Hematopoietic multipotent progenitor cell treated with erythropoietin and hydrocortisone succinate and interleukin-3 and kit ligand, for 4 days (in vitro differentiated cells): Measurements from ENCODE around the gene C2orf81.
A peak's percentile ranks its signal among the peaks of the same experiment; 100 is the strongest.
"Not testable (repeated sequence)": the region's sequence is repeated elsewhere in the genome, so short reads cannot be mapped to it uniquely, and the experiment has no call there.

Source experiments
- DNase-seq: peaks from one replicate; pipeline ENCODE4 v3.0.0-alpha.2; 2015

C2orf81 gene

DNA sequence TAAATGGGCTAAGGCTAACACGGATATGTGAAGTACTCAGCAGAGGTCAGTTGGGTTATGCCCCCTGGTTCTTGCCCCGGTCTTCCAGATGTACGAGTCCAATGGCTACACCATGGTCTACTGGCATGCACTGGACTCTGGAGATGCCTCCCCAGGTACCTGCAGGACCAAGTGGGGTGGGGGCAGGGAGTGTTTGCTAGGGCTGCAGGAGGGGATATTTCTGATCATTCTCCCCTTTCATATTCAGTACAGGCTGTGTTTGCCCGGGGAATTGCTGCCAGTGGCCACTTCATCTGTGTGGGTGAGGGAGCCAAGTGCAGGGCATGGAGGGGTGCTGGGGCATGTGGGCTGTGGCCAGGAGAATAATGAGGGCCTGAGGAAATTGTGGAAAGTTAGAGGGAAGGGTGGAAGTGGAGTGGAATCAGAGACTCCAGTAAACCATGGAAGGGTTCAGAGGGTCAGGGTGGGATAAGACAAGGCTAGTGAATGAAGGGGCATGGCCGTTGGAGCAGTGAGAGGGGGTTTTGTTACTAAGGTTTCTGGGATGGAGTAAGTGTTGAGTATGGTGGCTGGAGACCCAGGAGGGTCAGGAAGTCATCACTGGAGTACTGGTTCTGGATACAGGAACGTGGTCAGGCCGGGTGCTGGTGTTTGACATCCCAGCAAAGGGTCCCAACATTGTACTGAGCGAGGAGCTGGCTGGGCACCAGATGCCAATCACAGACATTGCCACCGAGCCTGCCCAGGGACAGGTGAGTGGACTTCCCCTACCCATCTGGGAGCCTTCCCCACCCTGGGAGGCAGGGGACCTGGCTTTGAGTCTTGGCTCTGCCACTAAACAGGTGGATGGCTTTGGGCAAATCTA, 2.0 kb upstream of the C2orf81 start:
- no peak for DNase-seq

DNA sequence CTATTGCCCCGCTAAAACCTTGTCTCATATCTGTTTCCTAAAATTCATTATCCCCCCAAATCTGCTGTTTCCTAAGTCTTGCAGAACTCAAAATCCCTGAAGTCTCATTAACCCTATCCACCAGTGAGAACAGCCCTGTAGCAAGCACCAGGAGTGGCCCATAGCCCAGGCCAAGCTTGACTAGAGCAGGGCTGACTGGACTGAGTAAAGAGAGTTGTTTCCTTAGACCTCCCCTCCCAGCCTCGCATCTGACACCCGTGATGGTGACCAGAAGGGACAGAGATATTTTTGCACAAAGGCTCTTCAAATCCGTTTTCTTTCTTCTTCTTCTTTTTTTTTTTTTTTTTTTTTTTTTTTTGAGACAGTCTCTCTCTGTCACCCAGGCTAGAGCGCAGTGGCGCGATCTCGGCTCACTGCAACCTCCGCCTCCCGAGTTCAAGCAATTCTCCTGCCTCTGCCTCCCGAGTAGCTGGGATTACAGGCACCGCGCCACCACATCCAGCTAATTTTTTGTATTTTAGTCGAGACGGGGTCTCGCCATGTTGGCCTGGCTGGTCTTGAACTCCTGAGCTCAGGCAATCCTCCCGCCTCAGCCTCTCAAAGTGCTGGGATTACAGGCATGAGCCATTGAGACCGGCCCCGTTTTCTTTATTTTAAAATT, 846 bp downstream of the C2orf81 start:
- DNase-seq = not testable (repeated sequence)

- no peak for DNase-seq
Measured at GRCh38 chr2:74420006-74420405, 1.4 kb downstream of the C2orf81 start.

DNA sequence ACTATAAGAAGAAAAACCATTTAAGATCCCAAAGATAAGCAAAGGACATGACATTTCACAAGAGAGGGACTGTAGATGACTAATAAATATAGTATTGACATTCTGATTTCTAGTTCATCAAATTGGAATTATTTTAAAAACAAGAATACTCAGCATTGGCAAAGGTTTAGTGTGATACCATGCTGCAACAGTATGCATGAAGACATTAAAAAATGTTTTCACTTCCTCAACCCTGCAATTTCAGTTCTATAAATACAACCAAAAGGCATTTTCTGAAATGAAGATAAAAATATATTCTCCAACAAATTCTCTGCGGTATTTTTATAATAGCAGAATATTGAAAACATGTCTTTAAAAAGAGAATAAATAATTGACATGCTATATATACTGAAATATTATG, 2.1 kb downstream of the C2orf81 start:
- no peak for DNase-seq

- no peak for DNase-seq
Measured at GRCh38 chr2:74418312-74418711, 3.1 kb downstream of the C2orf81 start.

DNA sequence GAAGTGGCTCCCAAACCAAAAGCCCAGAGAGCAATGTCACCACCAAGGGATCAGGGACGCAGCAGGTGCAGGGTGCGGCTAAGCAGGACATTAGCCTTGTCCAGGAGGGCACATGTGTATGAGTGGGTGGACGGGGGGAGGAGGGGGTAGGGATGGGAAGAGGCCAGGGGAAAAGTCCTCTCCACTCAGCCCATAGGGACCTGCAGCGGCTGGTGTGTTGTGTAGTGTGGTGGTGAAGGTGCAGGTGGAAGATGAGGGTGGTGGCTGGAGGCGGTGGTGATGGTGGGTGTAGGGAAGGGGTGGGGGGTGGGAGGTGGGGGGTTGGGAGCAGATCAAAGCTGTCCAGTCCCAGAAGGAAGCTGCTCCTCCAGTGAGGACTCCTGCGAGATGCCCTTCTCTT, 3.7 kb downstream of the C2orf81 start:
- DNase-seq = no peak

- DNase-seq = no peak
Measured at GRCh38 chr2:74417197-74417596, 4.2 kb downstream of the C2orf81 start.

DNA sequence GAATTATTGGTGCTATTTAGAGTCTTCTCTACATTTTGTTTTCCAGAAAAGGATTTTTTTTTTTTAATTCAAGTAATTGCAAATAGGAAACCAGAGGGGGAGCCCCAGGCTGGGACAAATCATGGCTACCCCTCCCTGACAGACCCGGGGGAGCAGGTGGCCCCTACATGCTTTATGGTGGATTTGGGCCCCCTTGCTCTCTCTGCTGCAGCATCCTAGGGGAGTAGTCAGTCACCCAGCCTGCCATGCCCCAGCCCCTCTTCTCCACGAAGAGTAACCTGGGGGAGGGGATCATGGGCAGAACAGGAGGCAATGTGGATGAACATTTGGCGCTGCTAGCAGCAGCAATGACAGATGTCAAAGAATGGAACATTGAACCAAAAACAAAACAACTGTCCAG, 4.6 kb downstream of the C2orf81 start:
- DNase-seq = peak; percentile 32

DNA sequence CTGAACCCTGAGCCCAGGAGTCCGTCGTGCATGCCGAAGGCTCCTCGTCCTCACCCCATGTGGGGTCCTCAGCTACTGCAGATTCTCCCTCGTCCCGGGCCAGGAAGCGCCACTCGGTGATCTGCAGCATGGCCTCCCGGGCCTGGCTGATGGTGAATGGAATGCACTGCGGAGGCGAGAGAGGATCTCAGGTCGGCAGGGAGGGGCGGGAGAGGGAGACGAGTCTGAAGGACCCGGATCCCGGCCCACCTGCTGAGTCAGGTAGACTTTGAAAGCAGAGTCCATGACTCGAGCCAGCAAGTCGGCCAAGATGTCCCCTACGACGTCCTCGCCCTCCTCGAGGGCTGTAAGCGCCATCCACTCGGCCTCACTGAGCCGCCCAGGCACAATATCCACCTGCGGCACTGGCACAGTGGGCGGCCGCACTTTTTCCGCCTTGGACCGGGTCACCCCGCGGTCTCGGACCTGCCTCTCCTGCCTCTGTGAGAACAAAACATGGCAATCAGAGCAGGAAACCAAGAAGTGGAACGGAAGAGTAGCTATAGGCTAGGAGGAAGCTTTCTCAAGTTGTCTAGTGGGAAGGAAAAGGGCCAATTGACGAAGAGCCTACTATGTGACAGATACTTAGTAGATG, 5.5 kb downstream of the C2orf81 start:
- no peak for DNase-seq

GRCh38 chr2:74414881-74415761, 6.3 kb downstream of the C2orf81 start:
- DNase-seq = peak; percentile 50

DNA sequence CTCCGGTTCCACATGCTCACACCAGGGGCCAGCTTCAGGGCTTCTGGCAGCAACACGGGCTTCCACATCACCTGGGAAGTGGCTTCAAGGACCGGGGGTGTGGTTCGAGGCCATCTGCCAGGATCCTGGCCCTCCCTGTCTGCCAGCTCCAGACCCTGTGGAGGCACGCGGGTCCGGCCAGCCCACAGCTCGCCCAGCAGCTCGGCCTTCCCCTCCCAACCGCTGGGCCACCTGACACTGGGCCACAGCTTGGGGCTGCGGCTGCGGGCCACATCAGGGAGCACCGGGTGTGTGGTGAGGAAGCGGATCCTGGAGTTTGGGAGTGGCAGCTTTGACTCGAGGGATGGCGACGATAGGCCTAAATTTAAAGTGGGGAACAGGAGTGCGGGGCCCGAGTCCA, 7.0 kb downstream of the C2orf81 start:
- no peak for DNase-seq

DNA sequence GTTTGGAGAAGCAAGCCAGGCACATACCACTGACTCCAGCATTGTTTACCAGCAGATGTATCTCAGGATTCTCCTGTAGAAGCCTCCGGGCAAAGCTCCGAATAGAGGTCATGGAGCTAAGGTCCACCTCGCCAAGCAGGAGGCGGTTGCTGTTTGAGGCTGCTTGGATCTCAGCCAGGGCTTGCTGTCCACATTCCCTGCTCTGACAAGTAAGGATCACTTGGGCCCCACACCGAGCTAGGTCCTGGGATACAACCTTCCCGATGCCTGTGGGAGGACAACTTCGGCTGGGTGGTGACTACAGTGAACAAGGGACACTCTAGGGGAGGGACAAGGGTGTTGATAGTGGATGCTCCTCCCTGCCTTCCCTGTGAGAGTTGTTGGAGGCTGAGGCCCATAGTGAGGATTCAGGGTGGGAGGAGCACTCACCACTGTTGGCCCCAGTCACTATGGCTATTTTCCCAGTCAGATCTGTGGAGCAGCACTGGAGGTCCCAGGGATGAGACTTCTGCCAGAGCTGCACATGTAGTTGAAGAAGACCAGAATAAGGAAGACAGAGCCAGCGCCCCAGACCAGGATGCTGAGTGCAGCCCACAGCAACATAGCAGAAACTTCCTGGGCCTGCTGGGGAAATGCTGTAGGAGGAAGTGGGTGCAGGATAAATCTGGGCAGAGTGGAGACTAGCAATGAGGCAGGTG, 8.3 kb downstream of the C2orf81 start:
- no peak for DNase-seq

DNA sequence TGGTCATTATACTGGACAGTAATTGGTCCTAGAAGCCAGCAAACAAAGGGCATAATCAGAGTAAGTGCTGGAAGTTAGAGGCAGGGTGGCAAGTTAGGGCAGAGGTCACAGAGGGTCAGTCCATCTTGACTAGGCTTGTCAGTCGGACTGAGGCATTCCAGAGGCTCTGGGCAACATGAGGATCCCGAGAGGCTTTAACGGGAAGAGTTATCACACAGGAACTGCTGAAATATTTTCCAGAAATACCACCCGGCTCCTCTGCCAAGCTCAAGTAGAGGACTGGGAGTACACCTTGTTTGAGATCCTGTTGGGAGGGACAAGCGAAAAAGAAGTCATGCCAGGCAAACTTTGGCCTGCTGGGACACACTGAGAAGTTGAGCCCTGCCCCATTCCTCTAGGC, 13.7 kb downstream of the C2orf81 start:
- no peak for DNase-seq

DNA sequence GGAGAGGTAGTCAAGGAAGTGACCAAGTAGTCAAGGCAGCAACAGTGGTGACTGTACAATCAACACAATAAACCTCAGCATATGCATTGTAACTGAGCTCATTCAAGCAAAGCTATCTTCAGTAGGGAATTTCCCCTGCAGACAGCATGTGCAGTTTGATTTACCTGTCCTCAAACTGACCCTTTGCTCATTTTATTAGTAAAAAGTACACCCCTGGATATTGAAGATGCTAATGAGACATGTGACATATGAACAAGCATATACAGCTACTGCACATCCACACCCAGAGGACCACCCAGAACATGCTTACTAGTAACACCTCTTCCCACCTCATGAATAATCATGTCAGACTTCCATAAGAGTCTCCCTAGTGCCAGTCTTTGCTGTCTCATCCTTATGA, 15.4 kb downstream of the C2orf81 start:
- no peak for DNase-seq

DNA sequence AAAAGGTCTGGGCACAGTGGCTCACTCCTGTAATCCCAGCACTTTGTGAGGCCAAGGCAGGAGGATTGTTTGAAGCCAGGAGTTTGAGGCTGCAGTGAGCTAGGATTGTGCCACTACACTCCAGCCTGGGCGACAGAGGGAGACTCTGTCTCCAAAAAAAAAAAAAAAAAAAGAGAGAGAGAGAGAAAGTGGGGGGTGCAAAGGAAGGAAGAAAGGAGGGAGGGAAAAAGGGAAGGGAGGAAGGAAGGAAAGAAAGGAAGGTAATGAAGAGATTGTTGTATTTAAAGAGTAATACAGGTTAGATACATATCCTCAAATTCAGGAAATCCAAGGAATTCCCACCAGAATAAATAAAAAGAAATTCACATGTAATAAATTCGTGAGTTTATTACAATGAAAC, 19.5 kb downstream of the C2orf81 start:
- no peak for DNase-seq

- DNase-seq = peak; percentile 78
Measured at GRCh38 chr2:74399785-74400184, 21.6 kb downstream of the C2orf81 start.

DNA sequence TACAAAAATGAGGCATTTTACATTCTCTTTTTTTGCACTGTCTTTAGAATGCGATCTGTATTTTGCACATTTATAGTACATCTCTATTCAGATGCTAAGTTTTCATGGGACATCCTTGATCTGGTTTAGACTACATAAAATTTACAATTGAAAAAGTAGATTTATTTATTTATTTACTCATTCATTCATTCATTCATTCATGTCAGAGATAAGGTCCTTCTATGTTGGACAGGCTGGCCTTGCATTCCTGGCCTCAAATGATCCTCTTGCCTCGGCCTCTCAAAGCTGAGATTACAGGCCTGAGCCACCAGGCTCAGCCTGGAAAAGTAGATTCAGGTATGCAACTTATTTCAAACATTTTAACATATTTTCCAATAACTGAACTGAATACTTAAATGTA, 25.3 kb downstream of the C2orf81 start:
- no peak for DNase-seq

DNA sequence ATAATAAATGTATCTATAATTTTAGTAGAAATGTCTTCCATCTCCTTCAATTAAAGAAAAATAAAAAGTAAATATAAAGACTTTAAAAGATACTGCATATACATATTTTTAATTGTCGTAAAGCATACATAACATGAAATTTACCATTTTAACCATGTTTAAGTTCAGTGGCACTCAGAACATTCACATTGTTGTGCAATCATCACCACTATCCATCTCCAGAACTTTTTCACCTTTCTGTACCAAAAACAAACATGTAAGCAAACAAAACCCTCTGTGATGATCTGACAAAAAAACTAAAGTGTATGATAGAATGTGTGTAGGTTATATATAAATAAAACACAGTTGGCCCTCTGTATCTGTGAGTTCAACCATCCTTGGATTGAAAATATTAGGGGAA, 27.9 kb downstream of the C2orf81 start:
- no peak for DNase-seq

- DNase-seq = no peak
Measured at GRCh38 chr2:74392449-74392743, 29.0 kb downstream of the C2orf81 start.

GRCh38 chr2:74391580-74392448, 29.6 kb downstream of the C2orf81 start:
- DNase-seq = peak; percentile 97

- peak; percentile 44 for DNase-seq
Measured at GRCh38 chr2:74391209-74391579, 30.2 kb downstream of the C2orf81 start.

GRCh38 chr2:74390606-74391005, 30.8 kb downstream of the C2orf81 start:
- no peak for DNase-seq
